HepG2 (cell line): ENCODE measurements around the gene PHF23. TPM values are rescaled to one million over a fixed set of nuclear protein-coding genes. Genes with fewer than 3 reads are reported as not detected.
A peak's percentile ranks its signal among the peaks of the same experiment; 100 is the strongest.

ENCODE experiments used
- ATAC-seq: fragments of 200-7000 bp; cut with Tn5 transposase; 3 replicates; pipeline ENCODE4 v1.9.1; 2020; ENCODE audit warnings: mild to moderate bottlenecking, moderate library complexity
- BruUV-seq: library from RNA; stranded (reverse); fragments of 400-500 nt; replicated peaks from 2 replicates; lab custom pipeline; 2021; lab: Mats Ljungman, UMichigan
- CTCF ChIA-PET: fragments of 300-600 bp; formaldehyde crosslinking; extraction: SDS; loops from one replicate; lab custom pipeline; 2021; ENCODE audit warnings: low total read pairs, inconsistent platforms, low intra/inter-chr PET ratio; lab: Yijun Ruan, JAX
- POLR2A ChIA-PET: fragments of 350-600 bp; sonication (Branson Sonifier 250); formaldehyde crosslinking; loops from one replicate; lab custom pipeline; 2020; ENCODE audit warnings: antibody characterized with exemption, inconsistent platforms; lab: Yijun Ruan, JAX
- DNase-seq: peaks from one replicate; pipeline ENCODE4 v3.0.0-alpha.2; 2015; ENCODE audit warnings: low spot score
- FAIRE-seq: peaks from 3 replicates; lab custom pipeline; 2011; peaks lifted over from hg19 to GRCh38; lab: Jason Lieb, UNC
- H2AFZ ChIP-seq: one replicate; pipeline ENCODE4 v1.6.1; 2011; ENCODE audit warnings: low read length, inconsistent platforms
- H3K27ac ChIP-seq: fragments of 300-600 bp; 3 replicates; pipeline ENCODE4 v1.8.0; 2011; ENCODE audit warnings: mixed run types, mild to moderate bottlenecking, mixed read lengths, low read length, inconsistent platforms; ENCODE audit not compliant: insufficient read depth; ENCODE audit errors: extremely low read length
- H3K27me3 ChIP-seq, 2 experiments: fragments of 200-600 bp in 1 of 2; 2 replicates in 1 of 2; 3 replicates in 1 of 2; pipeline versions ENCODE4 v1.6.0 to v1.8.0; 2011; ENCODE audit warnings: low read length in 2 of 2, mild to moderate bottlenecking in 2 of 2, moderate library complexity in 2 of 2, inconsistent platforms in 1 of 2; ENCODE audit not compliant: insufficient read depth in 2 of 2, control insufficient read depth in 1 of 2
- H3K36me3 ChIP-seq, 2 experiments: fragments of 200-600 bp in 1 of 2; replicated peaks in 1 of 2; 2 replicates in 1 of 2; 3 replicates in 1 of 2; pipeline versions ENCODE4 v1.5.1 to v1.8.0; 2011; ENCODE audit warnings: low read length in 2 of 2, inconsistent platforms in 1 of 2; ENCODE audit not compliant: insufficient read depth in 2 of 2, control insufficient read depth in 1 of 2
- H3K4me1 ChIP-seq: 2 replicates; pipeline ENCODE4 v1.5.1; 2012; ENCODE audit warnings: low read length, inconsistent platforms; ENCODE audit not compliant: insufficient read depth
- H3K4me2 ChIP-seq: 2 replicates; pipeline ENCODE4 v1.6.0; 2011; ENCODE audit warnings: low read depth, low read length, inconsistent platforms
- H3K4me3 ChIP-seq, 3 experiments: fragments of 200-600 bp in 1 of 3; sonication (generic), shearing (Covaris generic) in 1 of 3; replicated peaks in 1 of 3; 2 replicates each; pipeline ENCODE4 v1.5.1; 2011 to 2016; ENCODE audit warnings: low read length in 3 of 3, inconsistent platforms in 2 of 3, low read depth in 2 of 3, mild to moderate bottlenecking in 2 of 3, control low read depth in 1 of 3, mixed read lengths in 1 of 3; ENCODE audit not compliant: insufficient read depth in 1 of 3
- H3K79me2 ChIP-seq: one replicate; pipeline ENCODE4 v1.6.1; 2011; ENCODE audit warnings: low read length, inconsistent platforms; ENCODE audit not compliant: insufficient read depth
- H3K9ac ChIP-seq: 2 replicates; pipeline ENCODE4 v1.6.0; 2011; ENCODE audit warnings: mild to moderate bottlenecking, low read depth, low read length, inconsistent platforms; ENCODE audit not compliant: insufficient read depth
- H3K9me3 ChIP-seq: 2 replicates; pipeline ENCODE4 v1.5.1; 2012; ENCODE audit warnings: mild to moderate bottlenecking, low read length
- H4K20me1 ChIP-seq: 2 replicates; pipeline ENCODE4 v1.6.0; 2011; ENCODE audit warnings: inconsistent platforms, mild to moderate bottlenecking, low read length, moderate library complexity; ENCODE audit not compliant: insufficient read depth
- CSRNP1 ChIP-seq: sonication (generic); formaldehyde crosslinking; IDR thresholded peaks from 2 replicates; pipeline ENCODE4 v1.8.1; 2023; ENCODE audit warnings: mild to moderate bottlenecking, missing genetic modification reagents
- FOXA1 ChIP-seq, 2 experiments: fragments of 450-650 bp in 1 of 2; sonication (generic) in 1 of 2; formaldehyde crosslinking in 1 of 2; IDR thresholded peaks; 2 replicates each; pipeline versions ENCODE4 v1.4.0 to v1.6.1; 2016 to 2020; ENCODE audit warnings: missing genetic modification reagents in 1 of 2
- HIVEP1 ChIP-seq: sonication (generic); formaldehyde crosslinking; IDR thresholded peaks from 2 replicates; pipeline ENCODE4 v1.4.0; 2020; ENCODE audit warnings: mild to moderate bottlenecking, missing genetic modification reagents
- MED1 ChIP-seq: sonication (generic); formaldehyde crosslinking; IDR thresholded peaks from 2 replicates; pipeline ENCODE4 v1.4.0; 2020; ENCODE audit warnings: missing genetic modification reagents
- RFXAP ChIP-seq: sonication (generic); formaldehyde crosslinking; IDR thresholded peaks from 2 replicates; pipeline ENCODE4 v1.4.0; 2020; ENCODE audit warnings: missing genetic modification reagents, borderline replicate concordance
- SAP130 ChIP-seq: IDR thresholded peaks from 2 replicates; pipeline ENCODE4 v1.6.1; 2016; ENCODE audit warnings: low read depth
- SKI ChIP-seq: fragments of 450-650 bp; IDR thresholded peaks from one replicate; pipeline ENCODE4 v1.6.1; 2018; ENCODE audit warnings: mild to moderate bottlenecking; ENCODE audit not compliant: partially characterized antibody
- SPEN ChIP-seq: sonication (generic); formaldehyde crosslinking; IDR thresholded peaks from 2 replicates; pipeline ENCODE4 v1.5.1; 2020; ENCODE audit warnings: low read depth, mild to moderate bottlenecking, missing genetic modification reagents
- UBTF ChIP-seq: sonication (generic); formaldehyde crosslinking; IDR thresholded peaks from 2 replicates; pipeline ENCODE4 v1.4.0; 2020; ENCODE audit warnings: mild to moderate bottlenecking, missing genetic modification reagents
- ZNF124 ChIP-seq: sonication (generic); formaldehyde crosslinking; IDR thresholded peaks from 2 replicates; pipeline ENCODE4 v1.4.0; 2020; ENCODE audit warnings: missing genetic modification reagents
- ZNF556 ChIP-seq: sonication (generic); formaldehyde crosslinking; IDR thresholded peaks from 2 replicates; pipeline ENCODE4 v1.4.0; 2020; ENCODE audit warnings: mild to moderate bottlenecking, missing genetic modification reagents, borderline replicate concordance
- ZNF777 ChIP-seq: sonication (generic); formaldehyde crosslinking; IDR thresholded peaks from 2 replicates; pipeline ENCODE4 v1.4.0; 2020; ENCODE audit warnings: missing genetic modification reagents
- WGBS: methylation state at CpG from one replicate; pipeline ENCODE4 v1.1.6; 2017; ENCODE audit warnings: low lambda C conversion rate; 5-methylcytosine and 5-hydroxymethylcytosine counted together
- in situ Hi-C: cut with HindIII; loops from 2 replicates; pipeline ENCODE4 v1.10.0; 2017; ENCODE audit warnings: low pct_unique_long_range_greater_than_20kb; ENCODE audit not compliant: extremely low pct_ligation_motif_present
- intact Hi-C: fragments of 100-400 bp; cut with micrococcal nuclease; formaldehyde crosslinking; loops from one replicate; pipeline ENCODE4 v1.10.0; 2022; ENCODE audit not compliant: unreplicated experiment
- polyA plus RNA-seq, 8 experiments: library from polyadenylated mRNA; depleted of rRNA in 3 of 8; stranded (reverse) in 7 of 8; unstranded in 1 of 8; fragments of >200 nt; fragmentation: Illumina TruSeq in 4 of 8; extraction: Trizol in 4 of 8; gene quantifications; 2 replicates each; pipeline versions ENCODE4 v1.2.1 to v1.2.3, GENCODE V29; 2011 to 2016; ENCODE audit warnings: low read depth in 4 of 8, missing spikeins in 1 of 8, mixed read lengths in 1 of 8; ENCODE audit not compliant: insufficient read depth in 1 of 8
- total RNA-seq, 5 experiments: library from RNA; depleted of rRNA; stranded (reverse); fragments of >200 nt; fragmentation: Illumina TruSeq; extraction: Trizol; gene quantifications; 2 replicates each; pipeline ENCODE4 v1.2.3, GENCODE V29; 2016; ENCODE audit warnings: low read depth in 1 of 5
- TF ChIP-seq, protein P1 (sequence below): sonication (generic); formaldehyde crosslinking; IDR thresholded peaks from 2 replicates; pipeline ENCODE4 v1.8.1; 2023; ENCODE audit warnings: missing genetic modification reagents, inconsistent platforms, borderline replicate concordance
- TF ChIP-seq, protein P2 (sequence below): sonication (generic); formaldehyde crosslinking; IDR thresholded peaks from 2 replicates; pipeline ENCODE4 v1.5.0; 2020; ENCODE audit warnings: mild to moderate bottlenecking, low read depth, missing genetic modification reagents, borderline replicate concordance

Gene PHF23
- total and polyA plus RNA-seq, 2 of the 13 experiments (the other 11 are each of a cell fraction or from before 2014, with no cell fraction given) = 27.6 to 33.2 TPM

DNA sequence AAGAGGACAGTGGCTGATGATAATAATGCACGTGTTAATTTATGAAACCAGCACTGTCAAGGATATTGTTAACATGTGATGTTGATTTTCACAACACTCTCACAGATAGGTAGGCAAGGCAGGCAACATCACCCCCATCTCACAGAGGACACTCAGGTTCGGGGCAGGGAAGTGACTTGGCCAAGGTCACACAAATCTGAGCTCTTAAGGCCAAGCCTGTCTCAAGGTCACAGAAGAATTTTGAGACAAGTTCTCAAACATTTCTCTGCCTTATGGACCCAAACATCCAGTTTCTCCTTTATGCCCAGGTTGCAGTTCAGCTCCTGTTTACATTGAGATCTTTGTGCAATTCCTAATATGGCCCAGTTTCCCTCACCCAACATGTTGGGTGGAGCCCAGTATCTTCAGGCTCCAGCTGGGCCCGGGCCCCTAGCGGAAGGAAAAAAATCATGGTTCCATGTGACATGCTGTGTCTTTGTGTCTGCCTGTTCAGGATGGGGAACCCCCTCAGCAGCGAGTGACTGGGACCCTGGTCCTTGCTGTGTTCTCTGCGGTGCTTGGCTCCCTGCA lies 43.6 kb upstream of the PHF23 start (continued):
- TF ChIP-seq SKI = no peak
- TF ChIP-seq SAP130 (CRISPR knock-in tag) = peak; percentile 45
- no peak for TF ChIP-seq ZNF124 (CRISPR knock-in tag)
- no peak for TF ChIP-seq FOXA1 (IDR thresholded peaks at IDR 0.05)
- peak; percentile 82 for TF ChIP-seq FOXA1 (CRISPR knock-in tag; IDR thresholded peaks at IDR 0.05)

DNA sequence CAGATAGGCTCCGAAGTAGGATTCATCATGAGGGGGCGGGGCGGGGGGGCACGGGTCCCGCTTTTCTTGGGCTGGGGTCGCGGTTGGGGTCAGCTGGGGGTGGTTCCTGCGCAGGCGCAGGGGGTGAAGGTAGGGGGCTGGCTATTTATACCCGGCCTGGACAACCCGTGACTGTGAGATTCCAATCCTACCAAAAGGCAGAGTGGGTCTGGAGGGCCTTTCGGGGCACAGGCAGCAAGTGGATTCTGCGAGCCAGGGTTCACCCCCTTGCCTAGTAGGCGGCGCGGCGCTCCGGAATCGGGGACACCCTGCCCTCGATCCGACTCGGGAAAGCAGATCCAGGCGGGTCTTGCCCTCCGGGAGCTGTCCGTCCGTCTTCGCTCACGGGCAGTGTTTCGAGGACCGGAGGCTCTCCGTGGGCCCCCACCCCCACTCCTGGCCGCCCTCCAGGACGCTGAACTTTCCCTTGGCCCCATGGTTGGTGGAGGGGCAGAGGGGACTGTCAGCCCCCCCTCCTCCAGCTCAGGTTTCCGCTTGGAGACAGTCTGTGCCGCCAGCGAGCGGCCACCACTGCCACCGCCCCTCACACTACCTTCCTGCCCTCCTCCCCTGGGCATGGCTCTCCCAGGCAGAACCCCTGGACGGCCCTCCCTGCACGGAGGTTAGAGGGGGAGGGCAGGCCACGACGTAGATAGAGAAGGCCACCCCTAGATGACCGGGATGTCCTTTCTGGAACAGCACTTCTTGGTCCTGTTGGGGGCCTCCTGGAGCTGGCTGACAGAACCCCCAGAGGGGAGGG lies 42.9 kb upstream of the PHF23 start:
- Histone ChIP-seq H3K27me3 (no peaks in the 10 kb centered on the region), H3K9ac (peak overlapping the region; percentile 80), H4K20me1 (no peaks in the 10 kb centered on the region), H3K79me2 (no peaks in the 10 kb centered on the region), H3K36me3 (peaks cover 8 to 9% of the 10 kb centered on the region in 2 experiments; a peak in 4 of 5 replicates), H3K4me1 (peaks cover 38% of the 10 kb centered on the region), H3K4me3 (peak overlapping the region; percentile 66 to 87 (median 85)), H3K4me2 (peak overlapping the region; percentile 95), H3K27ac (peak overlapping the region; percentile 71), H3K9me3 (no peaks in the 10 kb centered on the region), H2AFZ (no peak overlapping the region)
- ChIA-PET CTCF (interaction anchor here (1.2 to 2.9 kb wide), 4 partner anchors 14 to 64 kb away, joined by 3 to 43 read pairs (median 10); no protein-coding TSS in a partner anchor), POLR2A (interaction anchor here (0.8 to 3.9 kb wide), 23 partner anchors 10 to 275 kb away, joined by 3 to 35 read pairs (median 6); partner anchors contain the start of genes ACADVL, ASGR2, CTDNEP1 and DLG4)
- FAIRE-seq = no peak
- intact Hi-C loops = loop anchor here (2.0 to 5.0 kb wide), 2 partner anchors 40 to 65 kb away; partner anchors contain the start of gene GABARAP
- WGBS = 0% methylated on average over 5 of the region's 43 CpGs
- in situ Hi-C loops = loop anchor here (10.0 kb wide), 1 partner anchor 237 kb away; the partner anchor contains the start of gene SLC16A11
- ATAC-seq = peak; percentile 22
- DNase-seq = no peak
- BruUV-seq = TSS peak; percentile 72
- 0 out of 2 replicates have a peak, but pooled peaks have one; percentile 21 for TF ChIP-seq ZNF556 (CRISPR knock-in tag)
- peak; percentile 74; the same call in 1 of the 2 replicates for TF ChIP-seq RFXAP (CRISPR knock-in tag)
- TF ChIP-seq, protein P1, sequence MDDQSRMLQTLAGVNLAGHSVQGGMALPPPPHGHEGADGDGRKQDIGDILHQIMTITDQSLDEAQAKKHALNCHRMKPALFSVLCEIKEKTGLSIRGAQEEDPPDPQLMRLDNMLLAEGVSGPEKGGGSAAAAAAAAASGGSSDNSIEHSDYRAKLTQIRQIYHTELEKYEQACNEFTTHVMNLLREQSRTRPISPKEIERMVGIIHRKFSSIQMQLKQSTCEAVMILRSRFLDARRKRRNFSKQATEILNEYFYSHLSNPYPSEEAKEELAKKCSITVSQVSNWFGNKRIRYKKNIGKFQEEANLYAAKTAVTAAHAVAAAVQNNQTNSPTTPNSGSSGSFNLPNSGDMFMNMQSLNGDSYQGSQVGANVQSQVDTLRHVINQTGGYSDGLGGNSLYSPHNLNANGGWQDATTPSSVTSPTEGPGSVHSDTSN (CRISPR knock-in tag) = no peak
- TF ChIP-seq HIVEP1 (CRISPR knock-in tag) = peak; percentile 7; the same call in 1 of the 2 replicates
- TF ChIP-seq, protein P2, sequence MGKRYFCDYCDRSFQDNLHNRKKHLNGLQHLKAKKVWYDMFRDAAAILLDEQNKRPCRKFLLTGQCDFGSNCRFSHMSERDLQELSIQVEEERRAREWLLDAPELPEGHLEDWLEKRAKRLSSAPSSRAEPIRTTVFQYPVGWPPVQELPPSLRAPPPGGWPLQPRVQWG (CRISPR knock-in tag) = no peak
- 0 out of 2 replicates have a peak, but pooled peaks have one; percentile 19 for TF ChIP-seq CSRNP1
- TF ChIP-seq MED1 (CRISPR knock-in tag) = peak; percentile 23; the same call in 1 of the 2 replicates
- TF ChIP-seq SPEN (CRISPR knock-in tag) = peak; percentile 35; the same call in 1 of the 2 replicates
- TF ChIP-seq UBTF (CRISPR knock-in tag) = peak; percentile 31; the same call in 1 of the 2 replicates
- TF ChIP-seq ZNF777 (CRISPR knock-in tag) = peak; percentile 84
